Neural cell (in vitro differentiated cells): Measurements from ENCODE around the gene OPA1. TPM values are rescaled to one million over a fixed set of nuclear protein-coding genes. Genes with fewer than 3 reads are reported as not detected.

Experiments
- H2AFZ ChIP-seq: fragments of 200-600, 300-800 bp; sonication (generic), shearing (Covaris generic); 2 replicates; pipeline ENCODE4 v1.6.0; 2014; ENCODE audit warnings: low read depth, mild to moderate bottlenecking, antibody characterized with exemption, low read length, moderate library complexity
- H3F3A ChIP-seq: fragments of 200-600 bp; shearing (Covaris generic); 2 replicates; pipeline ENCODE4 v1.6.1; 2016; ENCODE audit warnings: mild to moderate bottlenecking, moderate library complexity, mixed read lengths, antibody characterized with exemption, low read length; ENCODE audit not compliant: insufficient read depth, poor library complexity, severe bottlenecking
- H3K27ac ChIP-seq: fragments of 200-600, 300-800 bp; sonication (generic), shearing (Covaris generic); 2 replicates; pipeline ENCODE4 v1.5.1; 2014; ENCODE audit warnings: mild to moderate bottlenecking, low read length, moderate library complexity
- H3K27me3 ChIP-seq: fragments of 300-800, 200-600 bp; sonication (generic), shearing (Covaris generic); 2 replicates; pipeline ENCODE4 v1.6.0; 2014; ENCODE audit warnings: mild to moderate bottlenecking, low read depth, low read length, moderate library complexity; ENCODE audit not compliant: insufficient read depth
- H3K36me3 ChIP-seq: fragments of 300-800, 200-600 bp; sonication (generic), shearing (Covaris generic); 2 replicates; pipeline ENCODE4 v1.5.1; 2014; ENCODE audit warnings: mild to moderate bottlenecking, antibody characterized with exemption, low read length, moderate library complexity; ENCODE audit not compliant: insufficient read depth
- H3K4me2 ChIP-seq: fragments of 300-800, 200-600 bp; sonication (generic), shearing (Covaris generic); 2 replicates; pipeline ENCODE4 v1.6.0; 2014; ENCODE audit warnings: mild to moderate bottlenecking, low read length
- H3K4me3 ChIP-seq: fragments of 300-800, 200-600 bp; sonication (generic), shearing (Covaris generic); 2 replicates; pipeline ENCODE4 v1.5.1; 2014; ENCODE audit warnings: mild to moderate bottlenecking, low read length, moderate library complexity
- H3K79me2 ChIP-seq: fragments of 200-600 bp; shearing (Covaris generic); replicated peaks from 2 replicates; pipeline ENCODE4 v1.6.0; 2014; ENCODE audit warnings: mild to moderate bottlenecking, low read length, moderate library complexity; ENCODE audit not compliant: insufficient read depth
- H3K9ac ChIP-seq: fragments of 300-800, 200-600 bp; sonication (generic), shearing (Covaris generic); 2 replicates; pipeline ENCODE4 v1.6.1; 2016; ENCODE audit warnings: mild to moderate bottlenecking, low read length, mixed read lengths
- H3K9me2 ChIP-seq: fragments of 200-600 bp; shearing (Covaris generic); 2 replicates; pipeline ENCODE4 v1.6.1; 2016; ENCODE audit warnings: mild to moderate bottlenecking, low read length, mixed read lengths; ENCODE audit not compliant: insufficient read depth
- H3K9me3 ChIP-seq: fragments of 200-600, 300-800 bp; sonication (generic), shearing (Covaris generic); 2 replicates; pipeline ENCODE4 v1.6.1; 2016; ENCODE audit warnings: mild to moderate bottlenecking, mixed run types, low read length, moderate library complexity, mixed read lengths
- H4K20me1 ChIP-seq: fragments of 200-600 bp; shearing (Covaris generic); 2 replicates; pipeline ENCODE4 v1.6.1; 2016; ENCODE audit warnings: mild to moderate bottlenecking, mixed run types; ENCODE audit not compliant: insufficient read depth
- EP300 ChIP-seq: fragments of 450-650 bp; conservative IDR thresholded peaks from 2 replicates; pipeline ENCODE4 v1.6.1; 2014; ENCODE audit warnings: antibody characterized with exemption, mild to moderate bottlenecking, moderate library complexity; ENCODE audit not compliant: poor library complexity, severe bottlenecking
- EZH2 ChIP-seq: fragments of 200-600, 300-800 bp; shearing (Covaris generic), sonication (generic); IDR thresholded peaks from 2 replicates; pipeline ENCODE4 v1.6.1; 2014; ENCODE audit warnings: antibody characterized with exemption, low read length, borderline replicate concordance, mild to moderate bottlenecking; ENCODE audit not compliant: insufficient read depth, poor library complexity, severe bottlenecking
- MXI1 ChIP-seq: fragments of 450-650 bp; conservative IDR thresholded peaks from 2 replicates; pipeline ENCODE4 v1.6.1; 2014; ENCODE audit warnings: antibody characterized with exemption, mild to moderate bottlenecking; ENCODE audit not compliant: poor library complexity, severe bottlenecking
- POLR2AphosphoS5 ChIP-seq: IDR thresholded peaks from 2 replicates; pipeline ENCODE4 v1.6.1; 2012
- RAD21 ChIP-seq: fragments of 450-650 bp; conservative IDR thresholded peaks from 2 replicates; pipeline ENCODE4 v1.6.1; 2014; ENCODE audit warnings: antibody characterized with exemption, mild to moderate bottlenecking, moderate library complexity
- SMC3 ChIP-seq: fragments of 450-650 bp; conservative IDR thresholded peaks from 2 replicates; pipeline ENCODE4 v1.6.1; 2014; ENCODE audit warnings: antibody characterized with exemption, mild to moderate bottlenecking, moderate library complexity; ENCODE audit not compliant: poor library complexity
- TAF1 ChIP-seq: IDR thresholded peaks from 2 replicates; pipeline ENCODE4 v1.6.1; 2012; ENCODE audit warnings: low read depth
- polyA plus RNA-seq: library from polyadenylated mRNA; depleted of rRNA; stranded (reverse); fragments of >200 nt; gene quantifications from 2 replicates; pipeline ENCODE4 v1.2.3, GENCODE V29; 2014
- TF ChIP-seq, protein P1 (sequence below): IDR thresholded peaks from 2 replicates; pipeline ENCODE4 v1.6.1; 2012; ENCODE audit warnings: borderline replicate concordance
- TF ChIP-seq, protein P2 (sequence below): fragments of 450-650 bp; IDR thresholded peaks from 2 replicates; pipeline ENCODE4 v1.5.1; 2014; ENCODE audit warnings: antibody characterized with exemption, mild to moderate bottlenecking, moderate library complexity; ENCODE audit not compliant: poor library complexity, severe bottlenecking

OPA1 gene
- polyA plus RNA-seq, 1 donor from 2014 or later = 97.7 TPM

DNA sequence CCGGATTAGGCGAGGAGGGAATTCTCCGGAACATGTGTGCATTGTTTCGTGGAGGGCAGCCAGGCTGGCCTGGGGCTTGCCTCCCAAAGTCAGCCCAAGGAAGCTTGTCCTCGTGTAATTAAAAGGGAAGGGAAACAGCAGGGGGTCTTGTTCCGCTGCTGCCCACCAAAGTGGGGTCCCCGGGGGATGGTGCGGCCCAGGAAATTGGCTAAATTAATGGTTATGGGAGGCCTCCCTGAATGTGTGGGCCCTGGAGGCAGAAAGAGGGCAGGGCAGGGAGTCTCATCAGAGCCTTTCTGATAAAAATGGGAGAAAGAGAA is 118.1 kb downstream of the OPA1 start:
- TF ChIP-seq EZH2 (no peak), SMC3 (no peak), POLR2AphosphoS5 (no peak), RAD21 (no peak), TAF1 (no peak), EP300 (no peak), MXI1 (no peak)
- TF ChIP-seq, protein P1, sequence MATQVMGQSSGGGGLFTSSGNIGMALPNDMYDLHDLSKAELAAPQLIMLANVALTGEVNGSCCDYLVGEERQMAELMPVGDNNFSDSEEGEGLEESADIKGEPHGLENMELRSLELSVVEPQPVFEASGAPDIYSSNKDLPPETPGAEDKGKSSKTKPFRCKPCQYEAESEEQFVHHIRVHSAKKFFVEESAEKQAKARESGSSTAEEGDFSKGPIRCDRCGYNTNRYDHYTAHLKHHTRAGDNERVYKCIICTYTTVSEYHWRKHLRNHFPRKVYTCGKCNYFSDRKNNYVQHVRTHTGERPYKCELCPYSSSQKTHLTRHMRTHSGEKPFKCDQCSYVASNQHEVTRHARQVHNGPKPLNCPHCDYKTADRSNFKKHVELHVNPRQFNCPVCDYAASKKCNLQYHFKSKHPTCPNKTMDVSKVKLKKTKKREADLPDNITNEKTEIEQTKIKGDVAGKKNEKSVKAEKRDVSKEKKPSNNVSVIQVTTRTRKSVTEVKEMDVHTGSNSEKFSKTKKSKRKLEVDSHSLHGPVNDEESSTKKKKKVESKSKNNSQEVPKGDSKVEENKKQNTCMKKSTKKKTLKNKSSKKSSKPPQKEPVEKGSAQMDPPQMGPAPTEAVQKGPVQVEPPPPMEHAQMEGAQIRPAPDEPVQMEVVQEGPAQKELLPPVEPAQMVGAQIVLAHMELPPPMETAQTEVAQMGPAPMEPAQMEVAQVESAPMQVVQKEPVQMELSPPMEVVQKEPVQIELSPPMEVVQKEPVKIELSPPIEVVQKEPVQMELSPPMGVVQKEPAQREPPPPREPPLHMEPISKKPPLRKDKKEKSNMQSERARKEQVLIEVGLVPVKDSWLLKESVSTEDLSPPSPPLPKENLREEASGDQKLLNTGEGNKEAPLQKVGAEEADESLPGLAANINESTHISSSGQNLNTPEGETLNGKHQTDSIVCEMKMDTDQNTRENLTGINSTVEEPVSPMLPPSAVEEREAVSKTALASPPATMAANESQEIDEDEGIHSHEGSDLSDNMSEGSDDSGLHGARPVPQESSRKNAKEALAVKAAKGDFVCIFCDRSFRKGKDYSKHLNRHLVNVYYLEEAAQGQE = no peak
- TF ChIP-seq, protein P2, sequence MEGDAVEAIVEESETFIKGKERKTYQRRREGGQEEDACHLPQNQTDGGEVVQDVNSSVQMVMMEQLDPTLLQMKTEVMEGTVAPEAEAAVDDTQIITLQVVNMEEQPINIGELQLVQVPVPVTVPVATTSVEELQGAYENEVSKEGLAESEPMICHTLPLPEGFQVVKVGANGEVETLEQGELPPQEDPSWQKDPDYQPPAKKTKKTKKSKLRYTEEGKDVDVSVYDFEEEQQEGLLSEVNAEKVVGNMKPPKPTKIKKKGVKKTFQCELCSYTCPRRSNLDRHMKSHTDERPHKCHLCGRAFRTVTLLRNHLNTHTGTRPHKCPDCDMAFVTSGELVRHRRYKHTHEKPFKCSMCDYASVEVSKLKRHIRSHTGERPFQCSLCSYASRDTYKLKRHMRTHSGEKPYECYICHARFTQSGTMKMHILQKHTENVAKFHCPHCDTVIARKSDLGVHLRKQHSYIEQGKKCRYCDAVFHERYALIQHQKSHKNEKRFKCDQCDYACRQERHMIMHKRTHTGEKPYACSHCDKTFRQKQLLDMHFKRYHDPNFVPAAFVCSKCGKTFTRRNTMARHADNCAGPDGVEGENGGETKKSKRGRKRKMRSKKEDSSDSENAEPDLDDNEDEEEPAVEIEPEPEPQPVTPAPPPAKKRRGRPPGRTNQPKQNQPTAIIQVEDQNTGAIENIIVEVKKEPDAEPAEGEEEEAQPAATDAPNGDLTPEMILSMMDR = no peak
- H3K4me3 ChIP-seq = no peak overlapping the region
- no peaks in the 10 kb centered on the region for H3K79me2 ChIP-seq
- peaks cover 13% of the 10 kb centered on the region for H3K9me3 ChIP-seq
- no peak overlapping the region for H3K27ac ChIP-seq
- H4K20me1 ChIP-seq = no peaks in the 10 kb centered on the region
- H3F3A ChIP-seq = no peaks in the 10 kb centered on the region
- H3K9ac ChIP-seq = no peak overlapping the region
- no peaks in the 10 kb centered on the region for H3K9me2 ChIP-seq
- H3K27me3 ChIP-seq = no peaks in the 10 kb centered on the region
- H3K4me2 ChIP-seq = no peak overlapping the region
- no peaks in the 10 kb centered on the region for H3K36me3 ChIP-seq
- H2AFZ ChIP-seq = no peak overlapping the region

DNA sequence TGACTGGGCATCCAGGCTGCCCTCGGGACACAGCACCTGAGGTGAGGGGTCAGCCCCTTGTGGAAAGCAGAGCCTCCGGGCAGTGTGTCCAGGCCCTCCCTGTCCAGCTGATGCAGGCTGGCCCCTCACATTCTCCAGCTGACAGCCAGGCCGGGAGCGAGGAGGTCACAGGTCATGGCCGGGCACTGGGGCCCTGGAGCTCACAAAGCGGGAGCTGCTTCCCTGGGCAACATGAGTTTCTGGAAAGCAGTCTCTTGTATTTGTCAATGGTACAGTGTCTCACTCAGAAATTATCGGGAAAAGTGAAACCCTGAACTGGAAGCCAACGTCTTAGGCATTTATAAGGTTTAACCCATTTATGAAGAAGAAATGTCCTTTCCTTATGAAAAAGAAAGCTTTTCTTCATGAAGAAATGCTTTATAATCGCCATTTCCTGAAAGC is 118.5 kb downstream of the OPA1 start:
- H2AFZ ChIP-seq = no peak overlapping the region
- H3K27ac ChIP-seq = no peak overlapping the region
- no peaks in the 10 kb centered on the region for H3F3A ChIP-seq
- no peaks in the 10 kb centered on the region for H4K20me1 ChIP-seq
- no peak overlapping the region for H3K9ac ChIP-seq
- no peaks in the 10 kb centered on the region for H3K36me3 ChIP-seq
- TF ChIP-seq, protein P1 = no peak
- TF ChIP-seq TAF1 (no peak), EP300 (no peak), RAD21 (no peak), EZH2 (no peak), SMC3 (no peak), POLR2AphosphoS5 (no peak), MXI1 (no peak)
- TF ChIP-seq, protein P2 = no peak
- H3K9me3 ChIP-seq = peaks cover 13% of the 10 kb centered on the region
- H3K9me2 ChIP-seq = no peaks in the 10 kb centered on the region
- no peak overlapping the region for H3K4me2 ChIP-seq
- H3K4me3 ChIP-seq = no peak overlapping the region
- H3K27me3 ChIP-seq = no peaks in the 10 kb centered on the region
- no peaks in the 10 kb centered on the region for H3K79me2 ChIP-seq
